ENCODE data around the gene BAHD1.
"Not testable (repeated sequence)": the region's sequence is repeated elsewhere in the genome, so short reads cannot be mapped to it uniquely, and the experiment has no call there.

The BAHD1 gene

DNA sequence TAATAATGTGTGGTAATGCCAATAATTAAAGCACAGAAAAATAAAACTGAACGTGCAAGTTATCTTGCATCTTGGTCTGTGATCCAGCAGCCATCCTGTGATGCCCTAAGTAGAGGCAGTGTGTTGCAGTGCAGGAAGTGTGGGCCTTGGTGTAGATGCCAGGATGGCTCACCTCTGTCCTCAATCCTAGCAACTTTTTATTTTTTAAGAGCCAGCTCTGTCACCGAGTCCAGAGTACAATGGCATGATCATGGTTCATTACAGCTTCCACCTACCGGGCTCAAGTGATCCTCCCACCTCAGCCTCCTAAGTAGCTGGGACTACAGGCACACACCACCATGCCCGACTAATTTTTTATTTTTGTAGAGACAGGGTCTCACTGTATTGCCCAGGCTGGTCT, 7.6 kb downstream of the BAHD1 start:
- DNase-seq: no peak

DNA sequence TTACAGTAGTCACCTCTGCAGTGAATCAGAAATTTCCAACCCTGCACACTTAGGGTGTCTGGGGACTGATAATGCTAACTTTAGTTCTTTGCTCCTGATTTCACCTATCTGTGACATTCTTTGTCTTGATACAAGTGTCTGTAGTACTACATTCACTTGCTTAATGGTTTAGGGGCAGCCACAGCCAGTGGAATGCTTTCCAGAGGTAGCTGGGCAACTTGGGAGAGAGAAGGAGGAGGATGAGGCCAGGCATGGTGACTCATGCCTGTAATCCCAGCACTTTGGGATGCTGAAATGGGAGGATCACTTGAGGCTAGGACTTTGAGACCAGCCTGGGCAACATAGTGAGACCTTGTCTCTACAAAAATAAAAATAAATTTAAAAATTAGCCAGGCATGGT, 8.5 kb downstream of the BAHD1 start:
- DNase-seq: no peak

DNA sequence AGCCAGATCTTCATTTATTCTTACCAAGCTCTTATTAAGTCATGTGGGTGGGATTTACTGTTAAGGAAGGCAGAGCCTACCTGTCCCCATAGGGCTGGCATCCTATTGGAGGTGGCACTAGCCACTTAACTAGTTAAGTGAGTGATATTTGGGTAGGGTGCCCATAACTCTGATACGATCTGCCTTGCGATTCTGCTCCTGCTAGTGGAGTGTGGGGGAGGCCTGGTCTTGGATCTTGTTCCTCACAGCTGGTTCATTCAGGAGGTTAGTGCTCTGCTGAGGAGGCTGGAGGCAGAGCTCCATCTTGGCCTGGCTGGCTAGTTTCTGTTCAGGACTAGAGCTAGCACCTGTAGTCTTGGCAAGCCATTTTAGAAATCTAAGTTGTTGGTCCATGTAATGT, 9.3 kb downstream of the BAHD1 start:
- DNase-seq: no peak

DNA sequence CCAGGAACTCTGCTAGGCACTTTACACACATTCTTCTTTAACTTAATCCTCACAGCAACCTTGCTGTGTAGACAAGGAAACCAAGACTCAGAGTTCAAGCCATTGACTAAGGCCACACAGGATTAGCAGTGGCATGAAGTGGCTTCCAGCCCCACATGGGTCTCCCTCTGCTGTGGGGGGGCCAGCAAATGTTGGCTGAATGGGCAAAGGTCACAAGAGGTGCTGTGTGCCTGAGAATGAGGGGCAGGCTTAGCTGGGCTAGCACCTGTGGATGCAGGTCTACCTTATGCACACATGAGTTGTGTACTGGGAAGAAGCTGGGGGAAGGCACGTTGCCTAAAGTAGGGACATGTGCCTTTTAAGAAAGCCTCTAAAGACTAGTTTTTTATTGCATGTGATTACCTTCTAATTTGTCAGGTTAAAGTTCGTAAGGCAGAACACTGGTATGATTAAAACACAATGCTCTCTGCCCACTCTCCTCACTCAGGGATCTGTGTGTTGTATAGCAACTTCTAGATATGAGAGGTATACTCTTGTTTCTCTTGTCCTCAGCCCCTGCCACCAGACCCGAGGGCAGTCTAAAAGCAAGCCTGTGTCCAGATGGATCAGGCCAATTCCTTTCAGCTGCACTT, 10.9 kb downstream of the BAHD1 start:
- DNase-seq: no peak

DNA sequence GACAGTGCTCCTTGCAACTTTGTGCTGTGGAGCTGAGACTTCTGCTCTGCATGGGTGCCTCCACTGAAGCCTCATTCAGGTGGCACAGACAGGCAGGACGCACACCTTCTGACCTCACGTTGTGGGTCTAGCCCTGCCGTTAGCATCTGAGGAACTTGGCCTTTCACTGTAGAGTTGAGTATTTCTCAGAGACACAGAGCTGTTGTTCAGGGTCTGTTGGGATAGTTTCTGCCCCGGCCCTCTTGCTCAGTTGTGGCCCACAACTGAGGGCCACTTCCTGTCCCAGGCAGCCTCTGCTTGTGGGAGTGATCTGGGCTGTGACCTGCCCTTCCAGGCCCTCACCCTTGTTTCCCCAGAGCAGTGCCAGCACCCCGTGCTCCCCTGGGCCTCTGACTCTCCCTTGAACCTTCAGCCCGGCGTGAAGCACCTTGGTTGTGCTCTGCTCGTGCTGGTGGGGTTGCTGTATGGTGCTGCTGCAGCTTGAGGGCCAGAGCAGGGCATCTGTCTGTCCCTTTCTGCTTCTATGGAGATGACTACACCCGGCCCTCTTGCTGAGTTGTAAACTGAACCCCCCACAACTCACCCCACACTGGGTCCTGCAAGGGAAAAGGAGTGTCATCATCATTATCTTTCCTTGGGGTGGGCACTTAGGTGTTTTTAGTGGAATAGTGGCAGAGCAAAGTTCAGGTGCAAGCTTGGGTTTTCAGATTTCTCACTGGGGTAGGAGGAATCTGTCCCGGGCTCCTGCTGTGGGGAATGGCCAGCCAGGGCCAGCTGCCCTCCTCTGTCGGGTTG, 11.7 kb downstream of the BAHD1 start:
- no peak for DNase-seq

DNA sequence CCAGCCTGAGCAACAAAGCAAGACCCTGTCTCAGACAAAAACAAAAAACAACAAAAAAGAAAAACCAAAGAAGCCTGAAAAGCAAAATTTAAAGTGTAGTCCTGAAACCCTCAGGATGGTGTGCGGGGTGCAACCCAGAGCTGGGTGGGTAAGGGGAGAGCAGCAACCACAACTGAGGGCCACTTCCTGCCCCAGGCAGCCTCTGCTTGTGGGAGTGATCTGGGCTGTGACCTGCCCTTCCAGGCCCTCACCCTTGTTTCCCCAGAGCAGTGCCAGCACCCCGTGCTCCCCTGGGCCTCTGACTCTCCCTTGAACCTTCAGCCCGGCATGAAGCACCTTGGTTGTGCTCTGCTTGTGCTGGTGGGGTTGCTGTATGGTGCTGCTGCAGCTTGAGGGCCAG, 13.2 kb downstream of the BAHD1 start:
- DNase-seq: not testable (repeated sequence)

DNA sequence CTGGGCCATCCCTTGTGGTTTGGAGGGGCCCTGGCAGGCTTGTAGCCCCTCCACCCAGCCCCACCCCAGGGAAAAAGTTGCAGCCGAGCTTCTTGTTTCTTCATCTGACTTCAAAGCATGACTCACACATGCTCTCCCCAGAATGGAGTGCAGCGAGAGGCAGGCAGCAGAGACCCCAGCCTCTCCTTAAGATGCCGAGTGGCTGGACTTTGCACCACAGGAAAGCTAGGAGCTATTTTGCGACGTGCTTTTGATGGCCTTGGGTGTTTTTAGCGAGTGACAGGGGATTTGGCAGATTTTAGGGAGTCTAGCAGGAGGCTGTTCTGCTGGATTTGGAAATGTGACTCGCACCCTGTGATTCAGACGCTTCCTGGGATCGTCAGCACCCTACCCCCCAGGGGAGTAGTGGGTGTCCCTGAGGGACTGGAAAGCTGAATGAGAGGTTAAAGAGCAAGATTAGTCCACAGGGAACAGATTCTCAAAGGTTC, 14.2 kb downstream of the BAHD1 start:
- no peak for DNase-seq

DNA sequence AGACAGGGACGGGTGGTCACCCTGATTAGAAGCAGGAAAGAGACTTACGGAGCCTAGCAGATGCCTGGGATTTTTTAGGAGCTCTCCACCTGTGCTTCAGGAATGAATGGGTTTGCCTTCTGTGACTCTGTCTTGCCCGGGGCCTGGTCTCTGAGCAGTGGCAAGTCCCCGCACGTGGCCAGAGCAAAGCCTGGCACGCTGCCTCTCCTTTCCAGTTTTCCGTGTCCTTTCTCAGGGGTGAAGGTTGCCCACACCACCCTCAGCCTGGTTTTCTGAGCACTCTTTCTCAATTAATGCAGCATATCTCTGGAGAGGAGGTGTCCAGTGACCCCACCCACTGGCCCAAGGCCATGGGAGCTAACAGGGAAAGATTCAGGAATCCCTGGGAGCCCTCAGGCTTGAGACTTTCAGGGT, 15.6 kb downstream of the BAHD1 start:
- DNase-seq: no peak

DNA sequence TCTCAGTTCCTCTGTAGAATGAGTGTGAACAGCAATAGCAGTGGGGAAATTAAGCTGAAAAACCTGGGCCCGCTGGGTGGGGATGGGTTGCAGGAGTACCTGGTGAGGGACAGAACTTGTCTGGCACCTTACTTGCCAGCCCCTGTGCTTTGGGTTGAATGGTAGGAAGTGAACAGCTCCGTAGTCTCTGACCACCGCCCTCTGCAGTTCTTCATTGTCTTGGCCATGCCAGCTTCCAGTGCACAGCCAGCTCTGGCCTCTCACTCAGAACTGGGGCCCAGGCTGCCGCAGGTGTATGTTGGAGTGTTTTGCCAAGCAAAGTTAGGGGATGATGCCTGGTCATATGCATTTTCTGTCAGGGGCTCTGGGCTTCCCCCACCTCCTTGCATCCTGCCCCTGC, 16.0 kb downstream of the BAHD1 start:
- no peak for DNase-seq

DNA sequence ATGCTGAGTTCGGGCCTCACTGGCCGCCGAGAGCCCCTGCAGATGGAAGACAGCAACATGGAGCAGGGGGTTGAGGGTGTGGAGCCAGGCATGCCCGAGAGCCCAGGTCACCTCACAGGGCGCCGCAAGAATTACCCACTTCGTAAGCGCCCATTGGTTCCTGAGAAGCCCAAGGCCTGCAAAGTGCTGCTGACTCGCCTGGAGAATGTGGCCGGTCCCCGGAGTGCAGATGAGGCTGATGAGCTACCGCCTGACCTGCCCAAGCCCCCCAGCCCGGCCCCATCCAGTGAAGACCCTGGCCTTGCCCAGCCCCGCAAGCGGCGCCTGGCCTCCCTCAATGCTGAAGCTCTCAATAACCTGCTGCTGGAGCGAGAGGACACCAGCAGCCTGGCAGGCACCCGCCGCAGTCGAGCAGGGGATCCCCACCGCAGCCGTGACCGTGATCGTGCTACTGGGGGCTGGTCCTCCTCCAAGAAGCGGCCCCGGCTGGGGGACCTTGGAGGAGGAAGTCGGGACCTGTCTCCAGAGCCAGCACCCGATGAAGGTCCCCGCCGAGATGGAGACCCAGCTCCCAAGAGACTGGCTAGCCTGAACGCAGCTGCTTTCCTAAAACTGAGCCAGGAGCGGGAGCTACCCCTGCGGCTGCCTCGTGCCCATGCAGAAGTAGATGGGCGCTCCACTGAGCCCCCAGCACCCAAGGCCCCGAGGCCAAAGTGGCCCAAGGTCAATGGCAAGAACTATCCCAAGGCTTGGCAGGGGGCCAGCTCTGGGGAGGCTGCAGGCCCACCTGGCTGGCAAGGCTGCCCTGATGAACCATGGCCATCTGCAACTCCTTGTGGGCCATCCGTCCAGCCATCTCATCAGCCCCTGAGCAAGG, 18.0 kb downstream of the BAHD1 start:
- no peak for DNase-seq

DNA sequence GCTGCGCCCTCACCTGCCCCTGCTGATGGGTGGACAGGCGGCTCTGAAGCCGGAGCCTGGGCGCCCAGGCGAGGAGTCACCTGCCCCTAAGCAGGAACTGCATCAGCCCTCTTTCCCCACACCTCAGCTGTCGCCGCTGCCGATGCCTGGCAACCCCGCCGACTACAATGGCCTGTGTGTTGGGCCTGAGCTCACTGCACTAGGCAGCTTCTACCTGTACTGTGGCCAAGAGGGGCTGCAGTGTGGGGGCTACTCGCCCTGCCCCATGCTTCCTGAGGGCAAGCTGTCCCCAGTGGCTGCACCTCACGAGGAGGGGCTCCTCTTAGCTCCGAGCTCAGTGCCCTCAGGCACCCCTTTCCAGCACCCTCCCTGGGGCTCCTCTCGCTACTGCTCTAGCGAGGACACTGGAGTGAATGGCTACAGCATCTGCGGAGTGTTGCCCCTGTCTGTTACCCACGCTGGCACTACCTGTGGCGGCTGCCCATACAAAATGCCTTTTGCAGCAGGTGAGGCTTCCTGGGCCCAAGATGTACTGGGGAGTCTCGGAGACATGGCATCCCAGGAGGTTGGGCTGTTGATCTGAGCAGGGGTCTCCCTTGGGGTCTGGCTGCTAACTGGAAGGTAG, 18.8 kb downstream of the BAHD1 start:
- no peak for DNase-seq

DNA sequence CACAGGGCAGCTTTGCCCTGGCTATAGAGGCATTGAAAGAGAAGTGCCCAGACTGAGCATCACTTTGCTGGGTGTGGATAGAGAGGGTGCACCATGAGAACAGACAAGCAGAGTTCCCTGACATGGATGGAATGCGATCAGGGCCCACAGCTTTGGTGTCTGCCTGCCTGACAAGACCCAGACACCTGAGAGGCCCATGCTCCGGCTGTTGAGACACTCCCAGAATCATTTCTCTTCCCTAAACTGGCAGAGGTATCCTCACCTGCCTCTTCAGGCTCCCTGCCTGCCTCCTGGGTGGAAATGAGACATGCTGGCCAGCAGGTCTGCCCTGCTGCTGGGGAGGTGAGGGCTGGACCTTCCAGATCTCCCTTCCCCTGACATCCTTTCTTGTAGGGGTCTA, 19.7 kb downstream of the BAHD1 start:
- DNase-seq: no peak

DNA sequence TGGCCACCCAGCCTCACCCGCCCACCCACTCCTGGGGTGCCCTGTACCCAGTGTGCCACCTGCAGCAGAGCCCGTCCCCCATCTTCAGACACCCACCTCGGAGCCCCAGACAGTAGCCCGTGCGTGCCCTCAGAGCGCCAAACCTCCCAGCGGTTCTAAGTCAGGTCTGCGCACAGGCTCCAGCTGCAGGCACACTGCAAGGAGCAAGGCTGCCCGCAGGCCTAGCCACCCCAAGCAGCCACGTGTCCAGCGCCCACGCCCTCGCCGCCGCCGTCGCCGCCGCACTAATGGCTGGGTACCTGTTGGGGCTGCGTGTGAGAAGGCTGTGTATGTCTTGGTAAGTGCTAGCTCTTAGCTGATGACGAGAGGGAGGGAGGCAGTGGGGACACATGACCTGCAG, 21.2 kb downstream of the BAHD1 start:
- DNase-seq: no peak

DNA sequence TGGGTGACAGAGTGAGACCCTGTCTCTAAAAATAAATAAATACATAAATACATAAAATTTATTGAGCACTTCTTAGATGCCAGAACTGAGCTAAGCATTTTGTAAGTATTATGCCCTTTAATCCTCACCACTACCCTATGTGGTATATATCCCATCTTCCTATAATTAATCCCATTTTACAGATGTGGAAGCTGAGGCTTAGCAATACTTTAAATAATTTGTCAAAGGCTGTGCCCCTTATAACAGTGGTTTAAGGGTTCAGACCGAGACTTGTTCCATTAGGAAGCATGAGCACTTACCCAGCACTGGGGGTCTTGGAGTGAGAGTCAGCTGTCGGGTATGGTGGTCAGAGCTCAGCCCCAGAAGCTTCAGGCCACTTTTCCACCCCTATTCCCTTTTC, 22.5 kb downstream of the BAHD1 start:
- no peak for DNase-seq

DNA sequence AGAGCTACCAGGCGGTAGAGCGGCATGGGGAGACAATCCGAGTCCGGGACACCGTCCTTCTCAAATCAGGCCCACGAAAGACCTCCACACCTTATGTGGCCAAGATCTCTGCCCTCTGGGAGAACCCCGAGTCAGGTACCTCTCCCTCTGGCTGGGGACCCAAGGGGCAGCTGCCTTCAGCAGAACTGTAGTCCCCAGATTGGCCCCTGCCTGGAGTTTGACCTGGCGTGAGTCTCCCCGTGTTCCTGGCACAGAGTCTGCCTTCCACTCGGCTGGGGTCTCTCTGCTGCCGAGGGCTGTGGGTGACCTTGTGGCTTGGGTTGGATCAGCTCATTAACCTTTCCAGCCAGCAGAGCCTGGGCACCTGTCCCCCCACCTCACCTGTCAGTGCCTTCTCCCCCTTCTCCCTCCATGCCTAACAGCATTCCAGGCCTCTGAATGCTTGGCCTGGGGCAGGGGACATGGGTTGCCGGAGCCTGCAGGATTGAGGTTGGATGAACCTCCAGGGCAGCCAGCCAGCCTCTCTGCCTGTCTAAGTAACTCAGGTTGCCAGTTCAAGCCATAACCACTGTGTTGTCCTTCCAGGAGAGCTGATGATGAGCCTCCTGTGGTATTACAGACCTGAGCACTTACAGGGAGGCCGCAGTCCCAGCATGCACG, 23.3 kb downstream of the BAHD1 start:
- no peak for DNase-seq

DNA sequence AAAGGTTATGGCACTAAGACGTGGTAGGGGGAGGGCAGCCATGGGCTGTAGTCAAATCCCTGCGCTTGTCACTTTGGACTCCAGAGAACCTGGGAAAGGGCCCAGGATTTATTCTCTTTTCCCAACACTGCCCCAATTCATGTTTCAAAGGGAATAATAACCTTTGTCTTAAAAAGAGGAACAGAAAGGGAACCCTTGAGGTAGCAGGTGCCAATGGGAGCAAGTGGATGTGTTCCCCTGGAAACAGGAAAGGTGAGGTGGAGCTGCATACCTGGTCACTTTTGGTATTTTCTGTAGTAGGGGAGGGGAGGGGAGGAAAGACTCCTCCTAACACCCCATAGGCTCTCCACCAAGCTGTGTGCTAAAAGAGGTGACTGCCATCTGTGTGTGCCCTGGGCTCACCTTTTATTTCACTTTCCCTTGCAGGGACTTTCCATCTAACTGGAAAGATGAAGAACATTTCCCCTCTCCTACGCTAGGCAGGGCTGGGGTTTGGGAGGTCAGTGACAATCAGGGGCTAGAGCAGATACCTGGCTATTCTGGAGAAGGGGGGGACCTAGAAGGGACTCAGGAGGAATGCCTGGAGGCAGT, 23.9 kb downstream of the BAHD1 start:
- no peak for DNase-seq

DNA sequence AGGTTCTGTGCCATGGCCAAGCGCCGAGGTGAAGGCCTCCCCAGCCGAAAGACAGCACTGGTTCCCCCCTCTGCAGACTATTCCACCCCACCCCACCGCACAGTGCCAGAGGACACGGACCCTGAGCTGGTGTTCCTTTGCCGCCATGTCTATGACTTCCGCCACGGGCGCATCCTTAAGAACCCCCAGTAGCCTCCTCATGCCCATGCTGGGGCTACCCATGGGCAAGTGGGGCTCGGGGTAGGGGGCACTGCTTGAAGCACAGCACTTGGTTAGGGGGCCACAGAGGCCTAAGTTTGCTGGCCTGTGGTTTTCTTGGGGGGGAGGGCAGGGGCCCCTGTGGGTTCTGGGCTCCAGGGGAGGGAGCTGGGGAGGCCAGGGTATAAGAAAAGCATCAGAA, 25.2 kb downstream of the BAHD1 start:
- DNase-seq: no peak

DNA sequence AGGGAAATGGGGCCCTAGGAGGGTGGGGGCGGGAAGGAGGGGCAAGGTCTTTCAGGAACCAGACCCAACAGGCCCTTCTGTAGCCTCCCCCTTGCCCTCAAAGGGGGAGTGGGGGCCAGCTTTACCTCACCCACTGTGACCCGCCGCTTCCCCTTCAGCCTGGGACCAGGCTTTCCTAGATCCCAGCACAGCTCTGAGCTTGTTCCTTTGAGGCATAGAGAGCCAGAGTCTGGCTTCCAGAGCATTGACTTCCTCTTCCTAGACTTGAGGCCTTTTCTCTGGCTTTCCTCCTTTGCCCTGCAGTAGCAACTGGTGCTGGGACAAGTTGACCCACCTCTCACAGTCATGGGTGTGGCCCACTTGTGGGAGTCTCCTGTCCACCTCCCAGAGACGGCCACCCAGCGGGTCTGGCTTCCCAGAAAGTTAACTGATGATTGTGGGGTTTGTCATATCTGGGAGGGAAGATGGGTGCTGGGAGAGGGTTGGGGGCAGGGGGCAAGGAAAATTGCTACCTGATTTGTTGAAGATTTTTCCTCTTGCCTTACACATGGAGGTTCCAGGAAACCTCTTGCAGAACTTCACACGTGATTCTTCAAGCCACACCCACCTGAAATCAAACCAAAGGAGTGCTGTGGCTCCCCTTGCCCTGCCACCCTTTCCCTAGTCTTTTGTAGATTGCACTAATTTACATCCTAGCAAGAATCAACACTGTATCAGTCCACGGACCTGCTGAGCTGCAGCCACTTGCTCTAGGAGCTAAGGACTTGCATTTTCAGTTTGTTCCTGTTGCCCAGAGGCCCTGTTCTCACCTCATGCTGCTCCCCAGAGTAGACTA, 25.9 kb downstream of the BAHD1 start:
- DNase-seq: no peak

DNA sequence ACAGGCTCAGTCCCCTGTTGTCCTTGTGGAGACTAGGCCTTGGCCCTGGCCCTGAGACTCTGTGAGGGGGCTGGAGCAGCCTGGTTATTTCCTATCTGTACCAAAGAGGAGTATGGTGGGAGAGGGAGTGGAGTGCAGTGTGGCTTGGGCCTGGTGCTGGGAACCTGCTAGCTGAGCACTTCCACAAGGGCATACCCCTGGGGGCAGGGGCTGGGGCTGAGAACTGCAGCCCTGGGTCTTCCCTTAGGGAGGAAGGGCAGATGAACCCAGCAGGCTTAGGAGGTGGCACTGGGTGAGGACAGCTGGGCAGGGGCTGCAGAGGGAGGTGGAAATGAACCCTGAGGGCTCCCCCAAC, 26.5 kb downstream of the BAHD1 start:
- DNase-seq: no peak

DNA sequence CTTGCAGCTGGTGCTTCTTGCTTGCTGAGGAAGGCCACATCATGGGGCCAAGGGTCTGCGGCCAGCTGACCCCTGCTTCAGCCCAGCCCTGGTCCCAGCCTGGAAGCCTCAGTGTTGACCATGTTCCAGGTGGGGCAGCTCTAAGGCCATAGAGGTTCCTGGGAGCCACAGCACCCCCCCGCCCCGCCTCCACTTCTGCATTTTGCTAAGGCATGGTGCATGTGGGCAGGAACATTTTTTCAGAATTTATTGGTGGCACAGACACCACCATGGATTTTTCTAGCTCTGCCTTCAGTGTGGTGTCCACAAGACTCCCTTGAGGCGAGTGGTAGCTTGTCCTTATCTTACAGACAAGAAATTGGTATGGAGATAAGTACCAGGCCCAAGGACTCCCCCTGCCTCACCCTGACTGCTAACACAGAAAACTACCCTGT, 28.2 kb downstream of the BAHD1 start:
- DNase-seq: no peak

DNA sequence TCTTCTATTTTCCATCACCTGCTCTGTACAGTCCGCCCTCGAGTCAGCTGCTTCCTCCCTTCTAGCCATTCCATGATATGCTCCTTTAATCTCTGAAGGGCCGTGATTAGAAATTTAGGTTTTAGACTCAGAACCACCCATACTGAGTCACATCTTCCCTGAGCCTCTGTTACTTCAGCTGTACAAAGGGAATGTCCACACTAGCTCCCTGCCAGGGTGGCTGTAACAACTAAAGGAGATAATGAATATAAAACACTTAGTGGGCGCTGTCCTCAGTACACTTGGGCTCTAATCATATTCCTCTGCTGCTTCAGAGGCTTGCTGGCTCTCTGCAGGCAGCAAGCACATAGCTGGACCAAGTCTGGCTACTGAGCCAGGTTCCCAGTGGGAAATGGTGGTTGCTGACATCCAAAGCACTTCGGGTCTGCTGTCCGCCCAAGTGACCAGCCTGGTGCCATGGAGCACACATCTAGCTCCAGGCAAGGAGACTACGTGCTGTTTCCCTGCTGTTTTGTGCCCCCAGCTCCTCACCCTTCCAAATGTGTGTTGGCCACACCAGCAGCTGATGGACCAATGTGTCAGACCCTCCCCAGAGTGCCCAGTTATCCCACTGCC, 29.1 kb downstream of the BAHD1 start:
- DNase-seq: no peak
